Tibial nerve (tissue), 3 donors: Measurements from ENCODE around the gene ATN1.

Source experiments
- POLR2A ChIP-seq, 2 donors: fragments of 450-650 bp; IDR thresholded peaks; one replicate each; pipeline ENCODE4 v1.6.1; 2017; ENCODE audit warnings: antibody characterized with exemption in 2 of 2, mild to moderate bottlenecking in 2 of 2, moderate library complexity in 2 of 2
- TF ChIP-seq, protein P1 (sequence below), 5 experiments: fragments of 200-600 bp in 3 of 5; fragments of 450-650 bp in 2 of 5; sonication (generic) in 3 of 5; IDR thresholded peaks; one replicate each; pipeline ENCODE4 v1.5.1; 2016 to 2019; ENCODE audit warnings: antibody characterized with exemption in 5 of 5, mild to moderate bottlenecking in 3 of 5, moderate library complexity in 2 of 5

DNA sequence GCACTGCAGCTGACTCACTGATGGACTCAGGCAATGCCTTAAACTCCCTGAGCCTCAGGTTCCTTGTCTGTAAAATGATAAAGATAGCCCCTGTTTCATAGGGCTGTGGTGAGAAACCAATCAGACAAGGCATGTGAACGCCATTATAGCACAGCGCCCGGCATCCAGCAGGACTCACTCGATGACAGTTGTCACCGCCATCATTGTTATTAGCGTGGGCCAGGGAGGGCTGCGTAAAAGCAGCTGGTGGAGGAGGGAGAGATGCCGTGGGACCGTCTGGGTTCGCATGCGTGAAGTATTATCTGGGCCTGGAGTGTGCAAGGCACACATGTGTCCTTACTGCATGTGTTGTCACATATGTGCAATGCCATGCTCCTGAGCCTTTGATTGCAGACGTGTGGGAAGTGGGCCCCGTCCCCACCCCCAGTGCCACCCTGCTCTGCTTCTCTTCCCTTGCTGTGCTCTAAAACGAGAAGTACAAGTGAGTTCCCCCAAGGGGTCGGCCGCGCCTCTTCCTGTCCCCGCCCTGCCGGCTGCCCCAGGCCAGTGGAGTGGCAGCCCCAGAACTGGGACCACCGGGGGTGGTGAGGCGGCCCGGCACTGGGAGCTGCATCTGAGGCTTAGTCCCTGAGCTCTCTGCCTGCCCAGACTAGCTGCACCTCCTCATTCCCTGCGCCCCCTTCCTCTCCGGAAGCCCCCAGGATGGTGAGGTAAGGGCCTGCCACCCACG, 23.2 kb downstream of the ATN1 start, which contains the start of gene PTPN6:
- TF ChIP-seq POLR2A (IDR thresholded peaks at IDR 0.05), result no peak
- TF ChIP-seq, protein P1, sequence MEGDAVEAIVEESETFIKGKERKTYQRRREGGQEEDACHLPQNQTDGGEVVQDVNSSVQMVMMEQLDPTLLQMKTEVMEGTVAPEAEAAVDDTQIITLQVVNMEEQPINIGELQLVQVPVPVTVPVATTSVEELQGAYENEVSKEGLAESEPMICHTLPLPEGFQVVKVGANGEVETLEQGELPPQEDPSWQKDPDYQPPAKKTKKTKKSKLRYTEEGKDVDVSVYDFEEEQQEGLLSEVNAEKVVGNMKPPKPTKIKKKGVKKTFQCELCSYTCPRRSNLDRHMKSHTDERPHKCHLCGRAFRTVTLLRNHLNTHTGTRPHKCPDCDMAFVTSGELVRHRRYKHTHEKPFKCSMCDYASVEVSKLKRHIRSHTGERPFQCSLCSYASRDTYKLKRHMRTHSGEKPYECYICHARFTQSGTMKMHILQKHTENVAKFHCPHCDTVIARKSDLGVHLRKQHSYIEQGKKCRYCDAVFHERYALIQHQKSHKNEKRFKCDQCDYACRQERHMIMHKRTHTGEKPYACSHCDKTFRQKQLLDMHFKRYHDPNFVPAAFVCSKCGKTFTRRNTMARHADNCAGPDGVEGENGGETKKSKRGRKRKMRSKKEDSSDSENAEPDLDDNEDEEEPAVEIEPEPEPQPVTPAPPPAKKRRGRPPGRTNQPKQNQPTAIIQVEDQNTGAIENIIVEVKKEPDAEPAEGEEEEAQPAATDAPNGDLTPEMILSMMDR (IDR thresholded peaks at IDR 0.05), result no peak
